Measurements from ENCODE around the gene ADCY5. TPM values are rescaled to one million over a fixed set of nuclear protein-coding genes. Genes with fewer than 3 reads are reported as not detected.

The ADCY5 gene
- total RNA-seq, 1 donor from 2014 or later = 6.8 TPM

DNA sequence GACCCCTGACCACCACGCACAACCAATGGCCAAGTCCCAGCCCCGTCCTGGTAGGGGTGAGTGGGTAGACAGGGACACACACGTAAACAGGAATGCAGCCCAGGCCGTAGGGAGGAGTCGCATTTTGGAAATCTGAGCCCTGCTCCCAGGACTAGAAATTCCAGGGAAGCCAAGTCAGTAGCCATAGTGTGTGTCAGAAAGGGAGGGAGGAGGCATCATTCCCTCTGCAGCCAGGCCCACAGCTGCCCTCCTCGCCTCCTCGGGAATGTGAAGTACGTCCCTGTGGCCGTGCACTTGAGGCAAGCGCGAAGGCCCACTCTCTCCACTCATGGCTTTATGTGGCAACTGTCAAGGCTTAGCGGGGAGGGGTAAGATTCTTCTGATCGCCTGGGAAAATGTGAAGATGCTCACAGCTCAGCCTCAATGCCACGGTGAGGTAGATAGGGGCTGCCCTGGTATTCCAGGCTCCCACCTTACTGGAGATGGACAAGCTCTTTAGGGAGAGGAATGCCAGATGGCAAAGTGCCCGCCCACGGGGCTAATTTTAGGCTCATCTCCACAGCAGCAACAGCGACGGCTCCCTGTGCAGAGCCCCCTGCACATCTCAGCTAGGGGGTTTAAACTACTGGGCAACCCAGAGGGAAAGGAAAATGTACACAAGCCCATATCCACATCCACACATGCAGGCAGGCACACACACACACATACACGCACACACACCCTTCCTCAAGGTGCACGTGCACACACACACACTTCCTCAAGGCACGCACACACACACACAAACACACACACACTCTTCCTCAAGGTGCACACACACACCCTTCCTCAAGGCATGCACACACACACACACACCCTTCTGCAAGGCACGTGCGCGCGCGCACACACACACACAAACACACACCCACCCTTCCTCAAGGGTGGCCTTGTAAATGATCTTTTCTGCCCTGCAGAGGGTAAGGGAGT, 65.5 kb downstream of the ADCY5 start:
- Mint-ChIP-seq H3K4me3 (no peak overlapping the region), H3K36me3 (no peaks in the 10 kb centered on the region), H3K27ac (no peak overlapping the region), H3K27me3 (ENCODE audit: low read depth) (peaks cover 62% of the 10 kb centered on the region), H3K4me1 (peaks cover 42% of the 10 kb centered on the region), H3K9me3 (no peaks in the 10 kb centered on the region)
- DNase-seq (ENCODE audit: low spot score in 2 of 2, unreplicated experiment in 2 of 2) = no peak
- TF ChIP-seq, protein P1, sequence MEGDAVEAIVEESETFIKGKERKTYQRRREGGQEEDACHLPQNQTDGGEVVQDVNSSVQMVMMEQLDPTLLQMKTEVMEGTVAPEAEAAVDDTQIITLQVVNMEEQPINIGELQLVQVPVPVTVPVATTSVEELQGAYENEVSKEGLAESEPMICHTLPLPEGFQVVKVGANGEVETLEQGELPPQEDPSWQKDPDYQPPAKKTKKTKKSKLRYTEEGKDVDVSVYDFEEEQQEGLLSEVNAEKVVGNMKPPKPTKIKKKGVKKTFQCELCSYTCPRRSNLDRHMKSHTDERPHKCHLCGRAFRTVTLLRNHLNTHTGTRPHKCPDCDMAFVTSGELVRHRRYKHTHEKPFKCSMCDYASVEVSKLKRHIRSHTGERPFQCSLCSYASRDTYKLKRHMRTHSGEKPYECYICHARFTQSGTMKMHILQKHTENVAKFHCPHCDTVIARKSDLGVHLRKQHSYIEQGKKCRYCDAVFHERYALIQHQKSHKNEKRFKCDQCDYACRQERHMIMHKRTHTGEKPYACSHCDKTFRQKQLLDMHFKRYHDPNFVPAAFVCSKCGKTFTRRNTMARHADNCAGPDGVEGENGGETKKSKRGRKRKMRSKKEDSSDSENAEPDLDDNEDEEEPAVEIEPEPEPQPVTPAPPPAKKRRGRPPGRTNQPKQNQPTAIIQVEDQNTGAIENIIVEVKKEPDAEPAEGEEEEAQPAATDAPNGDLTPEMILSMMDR (IDR thresholded peaks at IDR 0.05; ENCODE audit: unreplicated experiment) = no peak

DNA sequence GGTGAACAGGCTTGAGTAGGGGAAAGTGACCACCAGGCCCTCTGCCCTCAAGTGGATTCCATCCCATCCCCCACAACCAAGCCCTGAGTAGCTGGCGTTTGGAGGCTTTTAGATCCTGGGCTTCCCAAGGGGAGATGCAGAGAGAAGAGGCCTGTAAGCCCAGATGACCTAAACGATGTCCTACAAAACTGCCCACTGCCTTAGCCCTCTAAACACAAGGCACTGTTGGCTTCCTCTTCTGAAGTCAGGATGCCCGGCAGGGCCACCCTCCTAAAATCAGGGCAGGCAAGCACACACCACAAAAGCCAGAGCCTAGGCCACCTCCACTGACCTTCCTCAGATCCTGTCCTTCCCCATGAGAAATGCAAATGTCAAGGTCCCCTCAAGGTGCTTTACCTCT, 68.6 kb downstream of the ADCY5 start:
- DNase-seq (ENCODE audit: low spot score in 2 of 2, unreplicated experiment in 2 of 2) = no peak
- Mint-ChIP-seq H3K27ac (no peak overlapping the region), H3K27me3 (ENCODE audit: low read depth) (peaks cover 57% of the 10 kb centered on the region), H3K9me3 (no peaks in the 10 kb centered on the region), H3K36me3 (no peaks in the 10 kb centered on the region), H3K4me1 (peaks cover 18% of the 10 kb centered on the region), H3K4me3 (no peak overlapping the region)
- TF ChIP-seq, protein P1 (IDR thresholded peaks at IDR 0.05; ENCODE audit: unreplicated experiment) = no peak

DNA sequence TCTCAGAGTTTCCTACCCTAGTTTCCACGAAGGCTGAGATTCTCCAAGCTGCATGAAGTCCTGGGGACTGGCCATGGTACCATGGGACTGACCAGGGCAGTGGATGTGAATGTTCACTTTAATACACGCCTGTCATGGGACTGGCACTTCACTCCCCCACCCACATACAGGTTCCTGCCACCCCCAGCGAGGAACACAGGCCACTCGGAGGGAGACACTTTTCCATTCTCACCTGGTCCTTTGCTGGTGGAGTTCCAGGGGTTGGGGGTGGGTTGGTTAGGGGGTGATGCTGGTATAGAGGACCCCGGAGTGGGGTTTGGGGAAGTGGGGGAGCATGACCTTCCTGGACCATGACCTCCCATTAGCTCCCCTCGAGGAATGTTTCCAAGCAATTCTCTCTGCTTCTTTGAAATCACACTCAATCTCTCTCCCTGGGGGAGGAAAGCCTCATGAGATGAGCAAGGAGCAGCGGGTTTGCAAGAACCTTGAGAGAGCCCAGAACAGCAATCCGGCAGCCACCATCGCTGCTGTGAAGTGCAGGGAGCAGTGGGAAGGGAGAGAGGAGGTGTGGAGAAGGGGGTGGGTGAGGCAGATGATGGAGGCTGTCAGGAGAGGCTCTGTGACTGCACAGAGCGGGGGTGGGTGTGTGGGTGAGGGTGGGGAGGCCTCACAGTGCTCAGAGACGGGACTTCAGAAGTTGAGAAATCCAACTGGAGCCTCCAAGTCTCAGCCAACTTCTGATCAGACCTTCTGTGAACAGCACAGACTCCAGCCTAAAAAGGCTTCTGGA, 69.7 kb downstream of the ADCY5 start:
- Mint-ChIP-seq H3K4me1 (peaks cover 20% of the 10 kb centered on the region), H3K4me3 (no peak overlapping the region), H3K36me3 (no peaks in the 10 kb centered on the region), H3K27ac (no peak overlapping the region), H3K27me3 (ENCODE audit: low read depth) (peaks cover 57% of the 10 kb centered on the region), H3K9me3 (no peaks in the 10 kb centered on the region)
- TF ChIP-seq, protein P1 (IDR thresholded peaks at IDR 0.05; ENCODE audit: unreplicated experiment) = no peak
- no peak for DNase-seq (ENCODE audit: low spot score in 2 of 2, unreplicated experiment in 2 of 2)

DNA sequence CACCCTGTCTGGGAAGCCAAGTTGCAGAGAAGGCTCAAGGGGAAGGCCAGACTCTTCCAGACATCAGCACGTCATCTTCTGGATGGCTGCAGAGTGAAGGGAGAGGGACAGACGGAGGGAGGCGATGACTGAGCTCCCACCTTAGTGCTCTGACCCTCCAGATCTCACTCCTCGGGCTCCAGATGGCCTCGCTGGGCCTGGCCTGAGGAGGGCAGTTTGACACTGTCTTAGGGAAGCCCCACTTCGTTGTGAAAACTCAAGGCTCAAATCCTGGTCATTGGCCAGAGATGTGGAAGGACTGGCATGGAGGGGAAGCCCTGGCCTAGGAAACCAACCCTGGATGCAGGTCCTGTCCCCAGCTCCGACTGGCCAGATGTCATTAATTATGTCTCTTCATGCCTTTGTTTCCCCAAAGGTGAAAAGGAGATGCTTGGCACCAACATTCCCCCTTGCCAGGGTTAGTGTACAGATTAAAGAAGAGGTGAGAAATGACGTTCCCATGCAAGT, 70.4 kb downstream of the ADCY5 start:
- TF ChIP-seq, protein P1 (IDR thresholded peaks at IDR 0.05; ENCODE audit: unreplicated experiment) = no peak
- no peaks in the 10 kb centered on the region for H3K36me3 Mint-ChIP-seq
- H3K27ac Mint-ChIP-seq = no peak overlapping the region
- no peak for DNase-seq (ENCODE audit: low spot score in 2 of 2, unreplicated experiment in 2 of 2)
- no peak overlapping the region for H3K4me3 Mint-ChIP-seq
- H3K4me1 Mint-ChIP-seq = peaks cover 17% of the 10 kb centered on the region
- H3K9me3 Mint-ChIP-seq = no peaks in the 10 kb centered on the region
- H3K27me3 Mint-ChIP-seq (ENCODE audit: low read depth) = peaks cover 55% of the 10 kb centered on the region

DNA sequence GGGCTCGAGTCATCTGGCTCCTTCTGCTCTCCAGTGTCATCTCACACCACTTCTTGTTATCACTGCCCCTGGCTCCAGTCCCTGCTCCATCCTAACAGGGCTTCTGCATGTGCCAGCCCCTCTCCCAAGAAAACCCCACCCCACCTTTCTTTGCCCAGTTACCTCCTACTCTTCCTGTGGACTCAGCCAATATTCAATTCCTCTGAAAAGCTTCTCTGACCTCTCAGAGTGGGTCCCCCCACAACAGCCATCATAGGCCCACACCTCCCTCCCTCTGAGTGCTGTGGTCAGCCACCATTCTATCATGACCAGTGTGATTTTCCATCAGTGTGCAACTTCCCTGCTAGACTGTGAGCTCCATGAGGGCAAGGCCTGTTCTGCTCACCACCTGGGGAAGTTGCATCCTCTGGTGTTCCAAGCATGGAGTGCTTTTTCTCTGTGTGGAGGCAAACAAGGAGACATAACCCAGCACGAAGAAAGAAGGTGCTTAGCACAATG, 71.6 kb downstream of the ADCY5 start:
- DNase-seq (ENCODE audit: low spot score in 2 of 2, unreplicated experiment in 2 of 2) = no peak
- Mint-ChIP-seq H3K27me3 (ENCODE audit: low read depth) (peaks cover 60% of the 10 kb centered on the region), H3K9me3 (no peaks in the 10 kb centered on the region), H3K4me1 (peaks cover 14% of the 10 kb centered on the region), H3K27ac (no peak overlapping the region), H3K36me3 (no peaks in the 10 kb centered on the region), H3K4me3 (no peak overlapping the region)
- TF ChIP-seq, protein P1 (IDR thresholded peaks at IDR 0.05; ENCODE audit: unreplicated experiment) = no peak
